ENCODE results near the gene CXCR4. TPM values are rescaled to one million over a fixed set of nuclear protein-coding genes. Genes with fewer than 3 reads are reported as not detected.

Gene CXCR4
- polyA plus RNA-seq, 2 donors = 3.8 to 5.1 TPM

DNA sequence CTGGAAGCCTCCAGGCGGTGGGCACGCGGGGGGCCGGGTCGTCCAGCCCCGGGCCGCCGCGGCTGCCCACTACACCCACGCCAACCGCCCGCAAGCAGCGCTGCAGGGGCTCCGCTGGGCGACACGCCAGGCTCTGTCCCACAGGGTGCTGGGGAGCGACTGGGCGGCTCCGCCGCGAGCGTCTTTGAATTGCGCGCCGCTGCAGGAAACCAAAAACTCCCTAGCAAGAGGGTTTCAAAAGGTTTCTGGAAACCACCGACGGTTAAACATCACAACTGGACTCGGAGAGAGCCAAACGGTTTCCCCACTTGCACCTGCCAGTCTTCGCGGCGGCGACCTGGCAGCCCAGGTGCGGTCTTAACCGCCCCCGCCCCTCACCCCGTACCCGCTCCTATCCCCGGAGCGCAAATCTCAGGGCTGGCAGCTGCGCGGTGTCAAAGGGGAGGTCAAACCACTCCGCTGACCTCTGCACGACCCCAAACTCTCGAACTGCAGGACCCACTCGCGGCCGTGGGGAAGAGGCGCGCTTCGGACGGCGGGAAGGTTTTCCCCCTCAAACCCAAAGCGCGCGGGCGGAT is 1.0 kb downstream of the CXCR4 start:
- peaks cover 2 to 7% of the 10 kb centered on the region in 2 donors for H3K4me1 ChIP-seq (ENCODE audit: control insufficient read depth in 2 of 2, insufficient read depth in 2 of 2, low read length in 1 of 2)
- 1% methylated on average over 56 to 57 of the region's 57 CpGs for WGBS, 2 donors
- no peaks in the 10 kb centered on the region for H3K9me3 ChIP-seq (ENCODE audit: control insufficient read depth in 2 of 2, insufficient read depth in 1 of 2, low read depth in 1 of 2, low read length in 1 of 2)
- H3K27me3 ChIP-seq (ENCODE audit: control insufficient read depth in 1 of 2, insufficient read depth in 2 of 2, low read length in 2 of 2) = peaks cover 2 to 5% of the 10 kb centered on the region in 2 donors
- H3K4me3 ChIP-seq (ENCODE audit: low read depth in 1 of 2, low read length in 2 of 2) = peak overlapping the region; percentile 54 to 61
- H3K27ac ChIP-seq (ENCODE audit: low read depth in 2 of 2, low read length in 1 of 2) = peak overlapping the region; percentile 51 to 59
- H3K36me3 ChIP-seq (ENCODE audit: control insufficient read depth in 2 of 2, insufficient read depth in 2 of 2, low read length in 1 of 2) = no peaks in the 10 kb centered on the region

DNA sequence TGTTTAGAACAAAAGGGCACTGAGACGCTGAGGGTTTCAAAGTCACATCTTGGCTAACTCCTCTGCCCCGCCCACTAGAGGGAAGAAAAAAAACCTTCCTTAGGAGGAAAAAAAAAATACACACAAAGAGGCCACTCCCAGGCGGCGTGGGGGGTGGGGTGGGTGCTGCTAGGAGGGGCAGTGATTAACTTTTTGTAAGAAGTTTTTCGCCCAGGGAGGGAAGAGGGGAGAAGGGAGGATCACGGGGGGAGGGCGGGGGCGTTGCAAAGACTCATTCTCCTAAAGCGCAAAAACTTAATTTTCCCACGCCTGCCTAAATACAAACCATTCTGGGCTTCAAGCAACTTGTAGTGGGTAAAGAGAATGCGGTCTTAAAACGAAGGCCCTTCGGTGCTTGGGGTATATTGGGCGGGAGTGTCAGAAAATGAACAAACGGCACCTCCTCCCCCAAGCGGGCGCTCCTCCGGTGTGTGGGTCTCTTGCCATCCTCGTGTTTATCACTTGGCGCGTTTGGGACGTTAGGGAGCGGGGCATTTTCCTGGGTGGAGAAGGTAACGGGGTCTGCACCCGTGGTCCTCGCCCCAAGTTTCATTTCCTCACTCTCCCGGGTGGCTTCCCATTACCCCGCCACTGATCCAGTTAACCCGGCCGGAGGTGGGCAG is 1.7 kb downstream of the CXCR4 start:
- WGBS, 2 donors = 1 to 3% methylated on average over 29 to 30 of the region's 30 CpGs
- peak overlapping the region; percentile 54 to 61 for H3K4me3 ChIP-seq (ENCODE audit: low read depth in 1 of 2, low read length in 2 of 2)
- no peaks in the 10 kb centered on the region for H3K36me3 ChIP-seq (ENCODE audit: control insufficient read depth in 2 of 2, insufficient read depth in 2 of 2, low read length in 1 of 2)
- H3K9me3 ChIP-seq (ENCODE audit: control insufficient read depth in 2 of 2, insufficient read depth in 1 of 2, low read depth in 1 of 2, low read length in 1 of 2) = no peaks in the 10 kb centered on the region
- H3K4me1 ChIP-seq (ENCODE audit: control insufficient read depth in 2 of 2, insufficient read depth in 2 of 2, low read length in 1 of 2) = peaks cover 2 to 7% of the 10 kb centered on the region in 2 donors
- peak overlapping the region; percentile 26 to 43 for H3K27ac ChIP-seq (ENCODE audit: low read depth in 2 of 2, low read length in 1 of 2)
- H3K27me3 ChIP-seq (ENCODE audit: control insufficient read depth in 1 of 2, insufficient read depth in 2 of 2, low read length in 2 of 2) = peaks cover 2 to 3% of the 10 kb centered on the region in 2 donors

DNA sequence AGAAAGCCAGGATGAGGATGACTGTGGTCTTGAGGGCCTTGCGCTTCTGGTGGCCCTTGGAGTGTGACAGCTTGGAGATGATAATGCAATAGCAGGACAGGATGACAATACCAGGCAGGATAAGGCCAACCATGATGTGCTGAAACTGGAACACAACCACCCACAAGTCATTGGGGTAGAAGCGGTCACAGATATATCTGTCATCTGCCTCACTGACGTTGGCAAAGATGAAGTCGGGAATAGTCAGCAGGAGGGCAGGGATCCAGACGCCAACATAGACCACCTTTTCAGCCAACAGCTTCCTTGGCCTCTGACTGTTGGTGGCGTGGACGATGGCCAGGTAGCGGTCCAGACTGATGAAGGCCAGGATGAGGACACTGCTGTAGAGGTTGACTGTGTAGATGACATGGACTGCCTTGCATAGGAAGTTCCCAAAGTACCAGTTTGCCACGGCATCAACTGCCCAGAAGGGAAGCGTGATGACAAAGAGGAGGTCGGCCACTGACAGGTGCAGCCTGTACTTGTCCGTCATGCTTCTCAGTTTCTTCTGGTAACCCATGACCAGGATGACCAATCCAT is 2.7 kb downstream of the CXCR4 start:
- 91 to 92% methylated on average over 12 of the region's 12 CpGs for WGBS, 2 donors
- no peak overlapping the region for H3K4me3 ChIP-seq (ENCODE audit: low read depth in 1 of 2, low read length in 2 of 2)
- H3K4me1 ChIP-seq (ENCODE audit: control insufficient read depth in 2 of 2, insufficient read depth in 2 of 2, low read length in 1 of 2) = peaks cover 2 to 7% of the 10 kb centered on the region in 2 donors

GRCh38 chr2:136114382-136114781 is 3.6 kb downstream of the CXCR4 start:
- Histone ChIP-seq H3K9me3 (ENCODE audit: control insufficient read depth in 2 of 2, insufficient read depth in 1 of 2, low read depth in 1 of 2, low read length in 1 of 2) (no peaks in the 10 kb centered on the region), H3K4me1 (ENCODE audit: control insufficient read depth in 2 of 2, insufficient read depth in 2 of 2, low read length in 1 of 2) (peaks cover 2 to 7% of the 10 kb centered on the region in 2 donors), H3K27ac (ENCODE audit: low read depth in 2 of 2, low read length in 1 of 2) (no peak overlapping the region), H3K27me3 (ENCODE audit: control insufficient read depth in 1 of 2, insufficient read depth in 2 of 2, low read length in 2 of 2) (peaks cover 0 to 2% of the 10 kb centered on the region in 2 donors), H3K4me3 (ENCODE audit: low read depth in 1 of 2, low read length in 2 of 2) (no peak overlapping the region), H3K36me3 (ENCODE audit: control insufficient read depth in 2 of 2, insufficient read depth in 2 of 2, low read length in 1 of 2) (no peaks in the 10 kb centered on the region)
- 75 to 77% methylated on average over 6 of the region's 6 CpGs for WGBS, 2 donors

More for the DNA sequence above, 2.7 kb downstream of the CXCR4 start:
- Histone ChIP-seq H3K27me3 (ENCODE audit: control insufficient read depth in 1 of 2, insufficient read depth in 2 of 2, low read length in 2 of 2) (peaks cover 0 to 2% of the 10 kb centered on the region in 2 donors), H3K36me3 (ENCODE audit: control insufficient read depth in 2 of 2, insufficient read depth in 2 of 2, low read length in 1 of 2) (no peaks in the 10 kb centered on the region), H3K27ac (ENCODE audit: low read depth in 2 of 2, low read length in 1 of 2) (no peak overlapping the region), H3K9me3 (ENCODE audit: control insufficient read depth in 2 of 2, insufficient read depth in 1 of 2, low read depth in 1 of 2, low read length in 1 of 2) (no peaks in the 10 kb centered on the region)

DNA sequence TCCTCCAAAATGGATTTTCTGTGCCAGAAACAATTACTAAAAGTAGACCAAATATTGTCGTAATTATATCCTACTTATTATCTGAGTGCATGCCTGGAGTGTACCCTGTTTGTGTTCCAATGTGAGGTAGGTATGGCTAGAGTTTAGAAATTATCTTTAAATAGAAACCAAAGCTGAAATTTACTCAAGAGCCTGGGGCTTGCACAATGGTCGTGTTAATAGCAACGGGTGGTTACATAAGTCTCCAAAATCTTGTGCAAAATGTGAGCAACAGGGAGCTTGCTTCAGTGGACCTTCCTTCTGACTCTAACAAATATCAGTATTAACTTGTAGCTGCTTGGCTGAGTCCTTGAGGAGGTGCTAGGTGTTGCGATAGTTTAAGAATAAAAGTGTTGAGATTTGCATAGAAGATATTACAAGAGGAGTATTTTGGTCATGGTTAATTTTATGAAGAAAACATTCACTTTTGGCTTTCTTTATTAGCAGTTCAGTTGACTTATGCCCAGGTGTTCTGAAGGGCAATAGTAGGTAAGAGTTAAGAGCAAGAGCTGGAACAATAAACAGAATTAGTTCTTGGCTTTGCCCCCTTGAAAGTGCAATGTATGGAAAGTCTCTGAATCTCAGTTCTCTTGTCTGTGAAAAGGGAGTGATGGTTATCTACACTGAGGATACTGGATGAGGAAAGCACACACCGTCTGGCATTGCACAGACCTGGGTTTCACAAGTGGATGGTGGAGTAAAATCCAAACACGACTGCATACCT is 4.6 kb downstream of the CXCR4 start:
- no peak overlapping the region for H3K4me3 ChIP-seq (ENCODE audit: low read depth in 1 of 2, low read length in 2 of 2)
- H3K27me3 ChIP-seq (ENCODE audit: control insufficient read depth in 1 of 2, insufficient read depth in 2 of 2, low read length in 2 of 2) = peaks cover 0 to 2% of the 10 kb centered on the region in 2 donors

GRCh38 chr2:136112317-136113208 is 5.4 kb downstream of the CXCR4 start:
- Histone ChIP-seq H3K27ac (ENCODE audit: low read depth in 2 of 2, low read length in 1 of 2) (no peak overlapping the region), H3K4me3 (ENCODE audit: low read depth in 1 of 2, low read length in 2 of 2) (no peak overlapping the region), H3K9me3 (ENCODE audit: control insufficient read depth in 2 of 2, insufficient read depth in 1 of 2, low read depth in 1 of 2, low read length in 1 of 2) (no peaks in the 10 kb centered on the region), H3K4me1 (ENCODE audit: control insufficient read depth in 2 of 2, insufficient read depth in 2 of 2, low read length in 1 of 2) (peaks cover 0 to 3% of the 10 kb centered on the region in 2 donors), H3K36me3 (ENCODE audit: control insufficient read depth in 2 of 2, insufficient read depth in 2 of 2, low read length in 1 of 2) (no peaks in the 10 kb centered on the region), H3K27me3 (ENCODE audit: control insufficient read depth in 1 of 2, insufficient read depth in 2 of 2, low read length in 2 of 2) (peaks cover 0 to 2% of the 10 kb centered on the region in 2 donors)
- WGBS, 2 donors = 60 to 67% methylated on average over 5 of the region's 5 CpGs

More for the DNA sequence above, 4.6 kb downstream of the CXCR4 start:
- Histone ChIP-seq H3K36me3 (ENCODE audit: control insufficient read depth in 2 of 2, insufficient read depth in 2 of 2, low read length in 1 of 2) (no peaks in the 10 kb centered on the region), H3K27ac (ENCODE audit: low read depth in 2 of 2, low read length in 1 of 2) (no peak overlapping the region), H3K4me1 (ENCODE audit: control insufficient read depth in 2 of 2, insufficient read depth in 2 of 2, low read length in 1 of 2) (peaks cover 2 to 6% of the 10 kb centered on the region in 2 donors), H3K9me3 (ENCODE audit: control insufficient read depth in 2 of 2, insufficient read depth in 1 of 2, low read depth in 1 of 2, low read length in 1 of 2) (no peaks in the 10 kb centered on the region)
- 74 to 77% methylated on average over 6 of the region's 6 CpGs for WGBS, 2 donors

DNA sequence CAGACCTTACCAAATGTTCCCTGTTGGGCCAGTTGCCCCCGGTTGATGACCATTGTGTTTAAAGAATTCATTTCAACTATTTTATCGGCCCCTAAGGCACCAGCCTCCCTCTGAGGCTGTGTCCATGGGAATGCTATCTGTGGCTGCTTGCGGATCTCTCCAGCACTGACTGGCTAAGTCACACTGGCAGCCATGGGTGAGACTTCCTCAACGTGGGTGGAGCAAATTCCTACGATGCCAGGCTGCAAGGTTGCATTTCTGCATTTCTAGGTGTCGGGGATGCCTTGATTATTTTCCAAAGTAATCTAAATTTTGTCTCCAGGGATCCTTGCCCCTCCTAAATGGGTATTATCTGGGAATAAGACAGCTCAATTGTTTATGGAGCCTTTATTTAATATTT is 6.2 kb downstream of the CXCR4 start:
- H3K27ac ChIP-seq (ENCODE audit: low read depth in 2 of 2, low read length in 1 of 2) = no peak overlapping the region
- H3K4me3 ChIP-seq (ENCODE audit: low read depth in 1 of 2, low read length in 2 of 2) = no peak overlapping the region
- WGBS, 2 donors = 77 to 78% methylated on average over 6 of the region's 6 CpGs

GRCh38 chr2:136110526-136110925 is 7.4 kb downstream of the CXCR4 start:
- Histone ChIP-seq H3K27me3 (ENCODE audit: control insufficient read depth in 1 of 2, insufficient read depth in 2 of 2, low read length in 2 of 2) (peaks cover 0 to 2% of the 10 kb centered on the region in 2 donors), H3K9me3 (ENCODE audit: control insufficient read depth in 2 of 2, insufficient read depth in 1 of 2, low read depth in 1 of 2, low read length in 1 of 2) (no peaks in the 10 kb centered on the region), H3K4me1 (ENCODE audit: control insufficient read depth in 2 of 2, insufficient read depth in 2 of 2, low read length in 1 of 2) (no peaks in the 10 kb centered on the region), H3K36me3 (ENCODE audit: control insufficient read depth in 2 of 2, insufficient read depth in 2 of 2, low read length in 1 of 2) (no peaks in the 10 kb centered on the region), H3K4me3 (ENCODE audit: low read depth in 1 of 2, low read length in 2 of 2) (no peak overlapping the region), H3K27ac (ENCODE audit: low read depth in 2 of 2, low read length in 1 of 2) (no peak overlapping the region)
- 16 to 32% methylated on average over 1 of the region's 1 CpG for WGBS, 2 donors

More for the DNA sequence above, 6.2 kb downstream of the CXCR4 start:
- Histone ChIP-seq H3K27me3 (ENCODE audit: control insufficient read depth in 1 of 2, insufficient read depth in 2 of 2, low read length in 2 of 2) (peaks cover 0 to 2% of the 10 kb centered on the region in 2 donors), H3K4me1 (ENCODE audit: control insufficient read depth in 2 of 2, insufficient read depth in 2 of 2, low read length in 1 of 2) (no peaks in the 10 kb centered on the region), H3K9me3 (ENCODE audit: control insufficient read depth in 2 of 2, insufficient read depth in 1 of 2, low read depth in 1 of 2, low read length in 1 of 2) (no peaks in the 10 kb centered on the region), H3K36me3 (ENCODE audit: control insufficient read depth in 2 of 2, insufficient read depth in 2 of 2, low read length in 1 of 2) (no peaks in the 10 kb centered on the region)

GRCh38 chr2:136108463-136108862 is 9.5 kb downstream of the CXCR4 start:
- WGBS, 2 donors = 80 to 81% methylated on average over 3 of the region's 3 CpGs
- Histone ChIP-seq H3K4me3 (ENCODE audit: low read depth in 1 of 2, low read length in 2 of 2) (no peak overlapping the region), H3K27me3 (ENCODE audit: control insufficient read depth in 1 of 2, insufficient read depth in 2 of 2, low read length in 2 of 2) (no peaks in the 10 kb centered on the region), H3K36me3 (ENCODE audit: control insufficient read depth in 2 of 2, insufficient read depth in 2 of 2, low read length in 1 of 2) (no peaks in the 10 kb centered on the region), H3K4me1 (ENCODE audit: control insufficient read depth in 2 of 2, insufficient read depth in 2 of 2, low read length in 1 of 2) (no peaks in the 10 kb centered on the region), H3K27ac (ENCODE audit: low read depth in 2 of 2, low read length in 1 of 2) (no peak overlapping the region), H3K9me3 (ENCODE audit: control insufficient read depth in 2 of 2, insufficient read depth in 1 of 2, low read depth in 1 of 2, low read length in 1 of 2) (no peaks in the 10 kb centered on the region)
